WI38 (cell line): ENCODE results near the gene BHLHE23.

Experiments
- H3K4me3 ChIP-seq: 2 replicates; pipeline ENCODE4 v1.5.1; 2011; ENCODE audit warnings: low read depth, mild to moderate bottlenecking, control low read depth, low read length
- TF ChIP-seq, protein P1 (sequence below): IDR thresholded peaks from 2 replicates; pipeline ENCODE4 v1.5.1; 2012; ENCODE audit warnings: low read depth, mild to moderate bottlenecking, control low read depth, low read length

Gene BHLHE23

GRCh38 chr20:63033794-63034709, 27.3 kb upstream of the BHLHE23 start:
- TF ChIP-seq, protein P1, sequence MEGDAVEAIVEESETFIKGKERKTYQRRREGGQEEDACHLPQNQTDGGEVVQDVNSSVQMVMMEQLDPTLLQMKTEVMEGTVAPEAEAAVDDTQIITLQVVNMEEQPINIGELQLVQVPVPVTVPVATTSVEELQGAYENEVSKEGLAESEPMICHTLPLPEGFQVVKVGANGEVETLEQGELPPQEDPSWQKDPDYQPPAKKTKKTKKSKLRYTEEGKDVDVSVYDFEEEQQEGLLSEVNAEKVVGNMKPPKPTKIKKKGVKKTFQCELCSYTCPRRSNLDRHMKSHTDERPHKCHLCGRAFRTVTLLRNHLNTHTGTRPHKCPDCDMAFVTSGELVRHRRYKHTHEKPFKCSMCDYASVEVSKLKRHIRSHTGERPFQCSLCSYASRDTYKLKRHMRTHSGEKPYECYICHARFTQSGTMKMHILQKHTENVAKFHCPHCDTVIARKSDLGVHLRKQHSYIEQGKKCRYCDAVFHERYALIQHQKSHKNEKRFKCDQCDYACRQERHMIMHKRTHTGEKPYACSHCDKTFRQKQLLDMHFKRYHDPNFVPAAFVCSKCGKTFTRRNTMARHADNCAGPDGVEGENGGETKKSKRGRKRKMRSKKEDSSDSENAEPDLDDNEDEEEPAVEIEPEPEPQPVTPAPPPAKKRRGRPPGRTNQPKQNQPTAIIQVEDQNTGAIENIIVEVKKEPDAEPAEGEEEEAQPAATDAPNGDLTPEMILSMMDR, result no peak
- no peak overlapping the region for H3K4me3 ChIP-seq

DNA sequence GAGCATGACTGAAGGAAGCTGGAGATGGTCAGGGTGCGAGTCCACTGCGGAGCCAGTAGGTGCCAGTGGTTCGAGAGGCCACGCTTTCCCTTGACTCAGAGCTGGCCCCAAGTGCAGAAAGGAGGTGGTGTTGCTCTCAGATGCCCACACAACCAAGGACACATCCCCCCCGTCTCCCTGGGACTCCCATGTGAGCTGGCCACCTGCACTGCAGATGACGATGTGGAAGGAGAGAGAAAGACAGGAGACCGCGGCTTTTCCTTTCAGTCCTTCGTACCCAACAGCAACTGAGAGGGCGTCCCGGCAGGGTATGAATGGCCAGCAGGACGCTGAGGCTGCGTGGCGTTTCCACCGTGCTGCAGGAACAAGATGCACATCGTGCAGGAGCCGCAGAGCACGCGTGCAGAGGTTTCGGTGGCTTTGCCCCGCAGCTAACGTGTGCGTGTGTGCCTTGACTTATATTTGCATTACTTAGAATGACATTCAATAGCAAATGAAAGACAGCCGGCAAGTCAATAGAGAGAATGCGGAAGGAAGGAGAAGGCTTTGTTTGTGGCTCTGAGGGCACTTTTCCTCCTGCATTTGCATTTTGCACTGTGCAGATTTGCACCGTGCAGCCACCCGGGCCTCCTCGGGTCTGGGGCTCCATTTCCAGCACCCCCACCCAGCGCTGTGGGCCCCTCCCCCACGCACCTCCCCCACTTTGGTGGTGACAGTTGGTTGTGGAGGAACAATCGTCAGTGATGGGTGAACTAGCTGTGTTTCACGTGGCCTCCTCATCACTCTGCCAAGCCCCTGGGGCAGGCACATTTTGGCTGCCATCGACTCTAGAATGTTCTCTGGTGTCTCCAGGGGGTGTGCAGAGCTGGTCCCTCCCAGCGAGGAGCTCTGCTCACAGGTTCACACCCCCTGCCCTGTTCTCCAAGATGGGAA, 26.4 kb upstream of the BHLHE23 start:
- TF ChIP-seq, protein P1, result no peak
- H3K4me3 ChIP-seq, result no peak overlapping the region

DNA sequence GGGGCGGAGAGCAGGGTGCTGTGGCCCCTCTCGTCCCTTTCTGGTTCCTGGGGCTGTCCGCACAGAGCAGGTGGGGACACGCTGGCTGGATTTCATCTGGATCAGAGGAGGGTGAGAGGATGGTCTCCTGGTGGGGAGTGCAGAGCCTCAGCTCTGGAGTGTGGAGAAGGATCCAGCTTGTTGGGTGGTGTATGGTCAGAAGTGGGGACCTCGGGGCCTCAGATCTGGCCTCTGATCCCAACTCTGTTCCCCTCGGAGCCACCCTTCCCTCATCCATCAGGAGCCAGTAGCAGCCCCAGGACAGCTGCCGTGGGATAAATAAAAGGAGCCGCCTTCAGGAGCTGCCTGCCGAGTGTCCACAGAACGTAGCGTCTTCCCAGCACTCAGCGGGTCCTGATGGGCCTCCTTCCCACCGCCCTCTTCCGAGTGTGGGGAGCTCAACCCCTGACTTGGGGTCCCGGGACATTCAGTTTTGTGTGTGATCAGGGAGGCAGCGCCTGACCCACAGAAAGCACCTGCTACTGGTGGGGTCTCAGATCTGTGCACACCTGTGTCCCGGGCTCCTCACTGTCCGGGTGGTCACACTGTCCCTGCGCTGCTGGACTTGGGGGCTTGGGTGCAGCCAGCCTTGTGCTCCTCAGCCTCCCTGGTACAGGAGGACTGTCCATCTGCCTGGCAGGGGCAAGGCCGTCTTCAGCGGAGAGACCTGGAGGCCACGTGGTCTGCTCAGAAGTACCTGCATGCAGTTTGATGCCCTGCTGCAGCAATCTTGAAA, 25.4 kb upstream of the BHLHE23 start:
- TF ChIP-seq, protein P1, result no peak
- H3K4me3 ChIP-seq, result no peak overlapping the region

DNA sequence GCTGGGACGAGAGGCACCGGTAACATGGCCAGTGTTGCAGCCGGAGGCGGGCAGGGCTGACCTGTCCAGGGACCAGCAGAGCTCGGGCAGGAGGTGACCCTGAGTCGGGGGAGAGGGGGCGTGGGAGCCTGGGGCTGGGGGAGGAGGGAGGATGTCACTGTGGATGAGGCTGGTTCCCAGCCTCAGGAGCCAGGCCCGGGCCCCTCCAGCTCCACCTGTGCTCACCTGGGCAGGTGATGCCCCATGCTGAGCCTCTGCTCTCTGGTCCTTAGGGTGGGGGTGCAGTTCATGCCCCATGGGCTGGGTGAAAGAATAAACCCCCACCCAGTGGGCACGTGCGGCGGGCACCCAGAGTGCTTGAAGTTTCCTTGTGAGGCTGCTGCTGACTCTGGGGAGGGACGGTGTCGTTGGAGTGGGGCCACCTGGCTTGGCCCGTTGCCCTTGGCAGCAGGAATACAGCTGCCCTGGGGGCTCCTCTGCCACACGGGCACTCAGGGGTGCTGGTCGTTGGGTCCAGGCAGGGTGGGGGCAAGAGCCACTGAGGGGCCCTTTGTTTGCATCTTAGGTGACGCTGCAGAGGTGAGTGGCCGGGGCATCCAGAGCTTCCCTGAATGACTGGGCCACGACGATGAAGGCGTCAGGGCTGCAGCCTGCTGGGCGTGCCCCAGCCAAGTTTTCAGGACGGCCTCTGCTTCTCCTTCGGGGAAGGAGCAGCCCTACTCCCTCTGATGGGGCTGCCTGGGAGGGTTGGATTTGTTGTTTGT, 24.7 kb upstream of the BHLHE23 start:
- TF ChIP-seq, protein P1, result no peak

DNA sequence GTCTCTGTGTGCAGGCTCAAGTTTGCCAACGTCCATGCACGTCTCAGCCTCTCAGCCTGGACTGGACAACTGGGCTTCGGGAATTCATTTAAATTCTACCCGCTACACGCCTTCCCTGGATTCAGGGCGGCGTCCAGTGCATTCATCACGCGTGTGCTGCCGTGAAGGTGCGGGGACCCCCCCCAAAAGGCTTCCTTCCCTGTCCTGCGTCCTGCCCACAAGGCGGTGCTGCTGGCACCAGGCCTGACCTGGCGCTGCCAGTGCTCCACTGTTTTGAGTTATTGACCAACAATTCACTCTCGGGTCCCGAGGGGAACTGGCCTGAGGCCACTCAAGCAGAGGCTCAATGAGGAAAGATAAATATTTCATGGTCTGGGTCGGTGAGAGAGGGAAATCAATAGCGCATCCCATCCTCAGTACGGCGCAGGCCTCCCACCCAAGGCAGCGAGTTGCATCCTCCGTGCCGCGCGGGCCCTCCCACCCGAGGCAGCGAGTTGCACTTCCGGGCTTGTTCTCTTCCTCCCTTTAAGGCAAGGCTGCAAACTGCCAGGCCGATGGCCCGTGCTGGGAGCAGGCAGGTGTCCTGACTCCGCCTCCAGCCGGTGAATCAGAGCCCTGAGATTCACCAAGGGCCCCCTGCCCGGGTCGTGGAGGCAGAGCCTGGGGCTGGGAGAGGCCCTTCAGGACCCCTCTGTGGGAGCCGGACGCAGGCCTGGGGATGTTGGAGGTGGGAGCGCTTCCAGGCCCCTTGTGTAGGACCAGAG, 22.8 kb upstream of the BHLHE23 start:
- TF ChIP-seq, protein P1, result no peak
- H3K4me3 ChIP-seq, result no peak overlapping the region

More for the DNA sequence above, 24.7 kb upstream of the BHLHE23 start:
- H3K4me3 ChIP-seq, result no peak overlapping the region

- TF ChIP-seq, protein P1, result no peak
- no peak overlapping the region for H3K4me3 ChIP-seq
These were observed 21.7 kb upstream of the BHLHE23 start for GRCh38 chr20:63028461-63028921.
